ENCODE results near the gene CACHD1.
"Not testable (repeated sequence)": the region's sequence is repeated elsewhere in the genome, so short reads cannot be mapped to it uniquely, and the experiment has no call there.

The CACHD1 gene

GRCh38 chr1:64608651-64609048 is 138.7 kb downstream of the CACHD1 start:
- no CpG with 5 or more reads among the region's 6 CpGs for WGBS (ENCODE audit: insufficient coverage, insufficient read length)
- no peak for DNase-seq (ENCODE audit: low read depth, low spot score)
- Histone ChIP-seq H3K27me3 (ENCODE audit: control insufficient read depth, insufficient read depth, low read length) (no peaks in the 10 kb centered on the region), H3K36me3 (ENCODE audit: control insufficient read depth, insufficient read depth, low read length) (peaks cover 6% of the 10 kb centered on the region; the same call in 1 of the 2 replicates), H3K9me3 (ENCODE audit: control insufficient read depth, insufficient read depth, low read length) (peaks cover 1% of the 10 kb centered on the region; the same call in 1 of the 2 replicates), H3K27ac (ENCODE audit: low read length) (no peak overlapping the region), H3K4me1 (ENCODE audit: control insufficient read depth, insufficient read depth, low read length) (no peaks in the 10 kb centered on the region), H3K4me3 (ENCODE audit: low read length) (no peak overlapping the region)

- not testable (repeated sequence) for H3K4me1 ChIP-seq (ENCODE audit: control insufficient read depth, insufficient read depth, low read length); DNase-seq (ENCODE audit: low read depth, low spot score); H3K27me3 ChIP-seq (ENCODE audit: control insufficient read depth, insufficient read depth, low read length); H3K27ac ChIP-seq (ENCODE audit: low read length); H3K36me3 ChIP-seq (ENCODE audit: control insufficient read depth, insufficient read depth, low read length); H3K4me3 ChIP-seq (ENCODE audit: low read length); H3K9me3 ChIP-seq (ENCODE audit: control insufficient read depth, insufficient read depth, low read length)
- WGBS (ENCODE audit: insufficient coverage, insufficient read length), result no CpG with 5 or more reads among the region's 3 CpGs
These were observed 141.0 kb downstream of the CACHD1 start for GRCh38 chr1:64610950-64611349.

GRCh38 chr1:64616039-64616438 is 146.1 kb downstream of the CACHD1 start:
- no CpG with 5 or more reads among the region's 2 CpGs for WGBS (ENCODE audit: insufficient coverage, insufficient read length)
- Histone ChIP-seq H3K36me3 (ENCODE audit: control insufficient read depth, insufficient read depth, low read length) (no peaks in the 10 kb centered on the region), H3K4me1 (ENCODE audit: control insufficient read depth, insufficient read depth, low read length) (no peaks in the 10 kb centered on the region), H3K27me3 (ENCODE audit: control insufficient read depth, insufficient read depth, low read length) (no peaks in the 10 kb centered on the region), H3K27ac (ENCODE audit: low read length) (no peak overlapping the region), H3K4me3 (ENCODE audit: low read length) (no peak overlapping the region), H3K9me3 (ENCODE audit: control insufficient read depth, insufficient read depth, low read length) (no peaks in the 10 kb centered on the region)
- DNase-seq (ENCODE audit: low read depth, low spot score), result no peak

GRCh38 chr1:64623750-64624191 is 153.8 kb downstream of the CACHD1 start:
- Histone ChIP-seq H3K4me1 (ENCODE audit: control insufficient read depth, insufficient read depth, low read length) (no peaks in the 10 kb centered on the region), H3K27me3 (ENCODE audit: control insufficient read depth, insufficient read depth, low read length) (no peaks in the 10 kb centered on the region), H3K9me3 (ENCODE audit: control insufficient read depth, insufficient read depth, low read length) (no peaks in the 10 kb centered on the region), H3K36me3 (ENCODE audit: control insufficient read depth, insufficient read depth, low read length) (no peaks in the 10 kb centered on the region), H3K4me3 (ENCODE audit: low read length) (no peak overlapping the region), H3K27ac (ENCODE audit: low read length) (no peak overlapping the region)
- DNase-seq (ENCODE audit: low read depth, low spot score), result no peak
- WGBS (ENCODE audit: insufficient coverage, insufficient read length), result no CpG with 5 or more reads among the region's 4 CpGs

- Histone ChIP-seq H3K4me1 (ENCODE audit: control insufficient read depth, insufficient read depth, low read length) (no peaks in the 10 kb centered on the region), H3K36me3 (ENCODE audit: control insufficient read depth, insufficient read depth, low read length) (no peaks in the 10 kb centered on the region), H3K27ac (ENCODE audit: low read length) (no peak overlapping the region), H3K4me3 (ENCODE audit: low read length) (no peak overlapping the region), H3K27me3 (ENCODE audit: control insufficient read depth, insufficient read depth, low read length) (no peaks in the 10 kb centered on the region), H3K9me3 (ENCODE audit: control insufficient read depth, insufficient read depth, low read length) (no peaks in the 10 kb centered on the region)
- WGBS (ENCODE audit: insufficient coverage, insufficient read length), result no CpG with 5 or more reads among the region's 1 CpG
- no peak for DNase-seq (ENCODE audit: low read depth, low spot score)
These were observed 154.3 kb downstream of the CACHD1 start for GRCh38 chr1:64624218-64624713.

- no peaks in the 10 kb centered on the region for H3K27me3 ChIP-seq (ENCODE audit: control insufficient read depth, insufficient read depth, low read length)
- no peak overlapping the region for H3K27ac ChIP-seq (ENCODE audit: low read length)
- no peaks in the 10 kb centered on the region for H3K4me1 ChIP-seq (ENCODE audit: control insufficient read depth, insufficient read depth, low read length)
- no peak overlapping the region for H3K4me3 ChIP-seq (ENCODE audit: low read length)
- no peaks in the 10 kb centered on the region for H3K36me3 ChIP-seq (ENCODE audit: control insufficient read depth, insufficient read depth, low read length)
- no CpG with 5 or more reads among the region's 2 CpGs for WGBS (ENCODE audit: insufficient coverage, insufficient read length)
- DNase-seq (ENCODE audit: low read depth, low spot score), result no peak
- no peaks in the 10 kb centered on the region for H3K9me3 ChIP-seq (ENCODE audit: control insufficient read depth, insufficient read depth, low read length)
These were observed 154.9 kb downstream of the CACHD1 start for GRCh38 chr1:64624808-64625207.

GRCh38 chr1:64630611-64631010 is 160.7 kb downstream of the CACHD1 start:
- WGBS (ENCODE audit: insufficient coverage, insufficient read length), result no CpG with 5 or more reads among the region's 4 CpGs
- no peaks in the 10 kb centered on the region; the same call in 1 of the 2 replicates for H3K9me3 ChIP-seq (ENCODE audit: control insufficient read depth, insufficient read depth, low read length)
- peaks cover 5% of the 10 kb centered on the region; the same call in 1 of the 2 replicates for H3K36me3 ChIP-seq (ENCODE audit: control insufficient read depth, insufficient read depth, low read length)
- no peaks in the 10 kb centered on the region for H3K4me1 ChIP-seq (ENCODE audit: control insufficient read depth, insufficient read depth, low read length)
- no peak for DNase-seq (ENCODE audit: low read depth, low spot score)
- no peak overlapping the region for H3K4me3 ChIP-seq (ENCODE audit: low read length)
- H3K27ac ChIP-seq (ENCODE audit: low read length), result no peak overlapping the region
- H3K27me3 ChIP-seq (ENCODE audit: control insufficient read depth, insufficient read depth, low read length), result no peaks in the 10 kb centered on the region; the same call in 1 of the 2 replicates

GRCh38 chr1:64631346-64632034 is 161.6 kb downstream of the CACHD1 start:
- Histone ChIP-seq H3K4me1 (ENCODE audit: control insufficient read depth, insufficient read depth, low read length) (no peaks in the 10 kb centered on the region), H3K4me3 (ENCODE audit: low read length) (no peak overlapping the region), H3K27me3 (ENCODE audit: control insufficient read depth, insufficient read depth, low read length) (no peaks in the 10 kb centered on the region; the same call in 1 of the 2 replicates), H3K9me3 (ENCODE audit: control insufficient read depth, insufficient read depth, low read length) (no peaks in the 10 kb centered on the region; the same call in 1 of the 2 replicates), H3K27ac (ENCODE audit: low read length) (no peak overlapping the region), H3K36me3 (ENCODE audit: control insufficient read depth, insufficient read depth, low read length) (peaks cover 5% of the 10 kb centered on the region; the same call in 1 of the 2 replicates)
- no peak for DNase-seq (ENCODE audit: low read depth, low spot score)
- WGBS (ENCODE audit: insufficient coverage, insufficient read length), result no CpG with 5 or more reads among the region's 3 CpGs

- Histone ChIP-seq H3K27me3 (ENCODE audit: control insufficient read depth, insufficient read depth, low read length) (no peaks in the 10 kb centered on the region; the same call in 1 of the 2 replicates), H3K4me1 (ENCODE audit: control insufficient read depth, insufficient read depth, low read length) (no peaks in the 10 kb centered on the region), H3K4me3 (ENCODE audit: low read length) (no peak overlapping the region), H3K36me3 (ENCODE audit: control insufficient read depth, insufficient read depth, low read length) (peaks cover 5% of the 10 kb centered on the region; the same call in 1 of the 2 replicates), H3K9me3 (ENCODE audit: control insufficient read depth, insufficient read depth, low read length) (no peaks in the 10 kb centered on the region; the same call in 1 of the 2 replicates), H3K27ac (ENCODE audit: low read length) (no peak overlapping the region)
- whole genome bisulfite sequencing (ENCODE audit: insufficient coverage, insufficient read length), result no CpG with 5 or more reads among the region's 6 CpGs
- no peak for DNase-seq (ENCODE audit: low read depth, low spot score)
These were observed 163.0 kb downstream of the CACHD1 start for GRCh38 chr1:64632936-64633335.

- Histone ChIP-seq H3K27ac (ENCODE audit: low read length) (no peak overlapping the region), H3K9me3 (ENCODE audit: control insufficient read depth, insufficient read depth, low read length) (no peaks in the 10 kb centered on the region), H3K4me3 (ENCODE audit: low read length) (no peak overlapping the region), H3K4me1 (ENCODE audit: control insufficient read depth, insufficient read depth, low read length) (peaks cover 2% of the 10 kb centered on the region), H3K27me3 (ENCODE audit: control insufficient read depth, insufficient read depth, low read length) (no peaks in the 10 kb centered on the region), H3K36me3 (ENCODE audit: control insufficient read depth, insufficient read depth, low read length) (no peaks in the 10 kb centered on the region)
- no CpG with 5 or more reads among the region's 3 CpGs for WGBS (ENCODE audit: insufficient coverage, insufficient read length)
- DNase-seq (ENCODE audit: low read depth, low spot score), result no peak
These were observed 175.8 kb downstream of the CACHD1 start for GRCh38 chr1:64645735-64646134.
